A549 (cell line): ENCODE data around the gene ARHGEF10L. TPM values are rescaled to one million over a fixed set of nuclear protein-coding genes. Genes with fewer than 3 reads are reported as not detected.

Experiments used
- ATAC-seq, 2 experiments: fragments of 200-7000 bp in 1 of 2; fragments of >200 bp in 1 of 2; cut with Nextera tagmentation in 1 of 2; cut with Tn5 transposase in 1 of 2; 3 replicates each; pipeline versions ENCODE4 v1.8.0 to v1.9.1; 2018 to 2020; ENCODE audit warnings: mild to moderate bottlenecking in 1 of 2, moderate library complexity in 1 of 2
- CTCF ChIA-PET: fragments of 300-600 bp; sonication (Branson Sonifier 250); formaldehyde crosslinking; extraction: SDS; loops from one replicate; lab custom pipeline; 2021; ENCODE audit warnings: antibody characterized with exemption, inconsistent platforms; lab: Yijun Ruan, JAX
- POLR2A ChIA-PET: fragments of 350-600 bp; formaldehyde crosslinking; extraction: SDS; loops from one replicate; lab custom pipeline; 2021; ENCODE audit warnings: antibody characterized with exemption, inconsistent platforms; lab: Yijun Ruan, JAX
- DNase-seq, 2 experiments: peaks; one replicate each; pipeline versions ENCODE4 v3.0.0 to v3.0.0-alpha.2; 2011 to 2016; ENCODE audit warnings: low read depth in 1 of 2, low spot score in 1 of 2
- FAIRE-seq: peaks from 2 replicates; lab custom pipeline; 2011; peaks lifted over from hg19 to GRCh38; lab: Jason Lieb, UNC
- H3K27ac ChIP-seq, 2 experiments: fragments of >200 bp; sonication (Bioruptor Twin); formaldehyde crosslinking; 3 replicates each; pipeline ENCODE4 v1.5.1; 2016 to 2017
- H3K4me1 ChIP-seq: fragments of >200 bp; sonication (Bioruptor Twin); formaldehyde crosslinking; 3 replicates; pipeline ENCODE4 v1.6.1; 2016
- H3K4me2 ChIP-seq: fragments of >200 bp; sonication (Bioruptor Twin); formaldehyde crosslinking; 3 replicates; pipeline ENCODE4 v1.6.1; 2016
- H3K4me3 ChIP-seq: fragments of >200 bp; sonication (Bioruptor Twin); formaldehyde crosslinking; 3 replicates; pipeline ENCODE4 v1.5.1; 2016
- H3K9me3 ChIP-seq: fragments of >200 bp; sonication (Bioruptor Twin); formaldehyde crosslinking; 3 replicates; pipeline ENCODE4 v1.6.1; 2016
- BCL3 ChIP-seq: fragments of >200 bp; sonication (Bioruptor Twin); formaldehyde crosslinking; IDR thresholded peaks from 3 replicates; pipeline ENCODE4 v1.6.1; 2016
- CHD4 ChIP-seq: fragments of 200-600 bp; sonication (generic); IDR thresholded peaks from 2 replicates; pipeline ENCODE4 v1.6.1; 2016; ENCODE audit warnings: antibody characterized with exemption, mild to moderate bottlenecking, borderline replicate concordance
- E2F6 ChIP-seq: IDR thresholded peaks from 2 replicates; pipeline ENCODE4 v1.6.1; 2012; ENCODE audit warnings: low read depth, borderline replicate concordance
- EHMT2 ChIP-seq: fragments of 200-600 bp; sonication (generic); IDR thresholded peaks from 2 replicates; pipeline ENCODE4 v1.6.1; 2016; ENCODE audit warnings: antibody characterized with exemption, low read depth, mild to moderate bottlenecking, moderate library complexity
- ELK1 ChIP-seq: fragments of 150-350 bp; IDR thresholded peaks from 2 replicates; pipeline ENCODE4 v1.6.1; 2014; ENCODE audit warnings: low read depth, mild to moderate bottlenecking, low read length
- FOSB ChIP-seq: fragments of 250-450 bp; sonication (Bioruptor Pico); IDR thresholded peaks from 2 replicates; pipeline ENCODE4 v1.5.0; 2020; ENCODE audit warnings: mild to moderate bottlenecking, moderate library complexity
- FOSL2 ChIP-seq, 2 experiments: fragments of 450-650 bp in 1 of 2; fragments of >200 bp in 1 of 2; sonication (Bioruptor Twin) in 1 of 2; formaldehyde crosslinking; IDR thresholded peaks; 2 replicates each; pipeline versions ENCODE4 v1.5.0 to v1.6.1; 2016 to 2020; ENCODE audit warnings: mild to moderate bottlenecking in 1 of 2, moderate library complexity in 1 of 2
- FOXS1 ChIP-seq: fragments of 250-450 bp; sonication (Bioruptor Pico); IDR thresholded peaks from 2 replicates; pipeline ENCODE4 v1.5.0; 2020; ENCODE audit warnings: mild to moderate bottlenecking, moderate library complexity
- HES2 ChIP-seq: fragments of >200 bp; sonication (Bioruptor Twin); formaldehyde crosslinking; IDR thresholded peaks from 2 replicates; pipeline ENCODE4 v1.6.1; 2016
- HOXA7 ChIP-seq: fragments of 250-450 bp; sonication (Bioruptor Pico); IDR thresholded peaks from 2 replicates; pipeline ENCODE4 v1.5.0; 2020; ENCODE audit warnings: mild to moderate bottlenecking, moderate library complexity
- MAFK ChIP-seq: fragments of 450-650 bp; IDR thresholded peaks from 2 replicates; pipeline ENCODE4 v1.6.1; 2014; ENCODE audit not compliant: partially characterized antibody
- NPAS2 ChIP-seq: fragments of 250-450 bp; sonication (Bioruptor Pico); IDR thresholded peaks from 2 replicates; pipeline ENCODE4 v1.8.0; 2022; ENCODE audit warnings: mild to moderate bottlenecking, moderate library complexity, borderline replicate concordance
- NR3C1 ChIP-seq: fragments of >200 bp; sonication (Bioruptor Twin); formaldehyde crosslinking; IDR thresholded peaks from 3 replicates; pipeline ENCODE4 v1.6.1; 2017
- PHF8 ChIP-seq: fragments of 200-600 bp; sonication (generic); IDR thresholded peaks from 2 replicates; pipeline ENCODE4 v1.6.1; 2016; ENCODE audit warnings: low read depth, mild to moderate bottlenecking, antibody characterized with exemption, moderate library complexity, borderline replicate concordance
- RAD21 ChIP-seq, 2 experiments: fragments of >200 bp in 1 of 2; sonication (Bioruptor Twin) in 1 of 2; formaldehyde crosslinking in 1 of 2; IDR thresholded peaks in 1 of 2; conservative IDR thresholded peaks in 1 of 2; 2 replicates in 1 of 2; 3 replicates in 1 of 2; pipeline ENCODE4 v1.6.1; 2012 to 2018; ENCODE audit warnings: inconsistent platforms in 1 of 2
- RARB ChIP-seq: fragments of 250-450 bp; sonication (Bioruptor Pico); IDR thresholded peaks from 2 replicates; pipeline ENCODE4 v1.8.0; 2021; ENCODE audit warnings: mild to moderate bottlenecking, moderate library complexity
- RCOR1 ChIP-seq: fragments of 150-350 bp; IDR thresholded peaks from 2 replicates; pipeline ENCODE4 v1.6.1; 2014; ENCODE audit warnings: antibody characterized with exemption, low read length, low read depth
- RFX5 ChIP-seq: fragments of 450-650 bp; IDR thresholded peaks from 2 replicates; pipeline ENCODE4 v1.7.1; 2014; ENCODE audit warnings: antibody characterized with exemption, mild to moderate bottlenecking, moderate library complexity
- SREBF2 ChIP-seq: fragments of 450-650 bp; IDR thresholded peaks from 2 replicates; pipeline ENCODE4 v1.6.1; 2014; ENCODE audit warnings: mild to moderate bottlenecking, moderate library complexity
- TP53 ChIP-seq: fragments of 250-450 bp; sonication (Bioruptor Pico); IDR thresholded peaks from 2 replicates; pipeline ENCODE4 v1.5.0; 2021; ENCODE audit warnings: mild to moderate bottlenecking, moderate library complexity
- USF2 ChIP-seq: fragments of 450-650 bp; IDR thresholded peaks from 2 replicates; pipeline ENCODE4 v1.6.1; 2014; ENCODE audit warnings: antibody characterized with exemption
- ZNF302 ChIP-seq: fragments of 250-450 bp; sonication (Bioruptor Pico); IDR thresholded peaks from 2 replicates; pipeline ENCODE4 v1.9.0; 2021; ENCODE audit warnings: inconsistent platforms, mild to moderate bottlenecking, moderate library complexity
- ZSCAN20 ChIP-seq: fragments of 250-450 bp; sonication (Bioruptor Pico); IDR thresholded peaks from 2 replicates; pipeline ENCODE4 v1.8.0; 2022; ENCODE audit warnings: mild to moderate bottlenecking, moderate library complexity
- WGBS: methylation state at CpG from one replicate; pipeline ENCODE4 v1.1.6; 2017; ENCODE audit errors: missing lambda C conversion rate; 5-methylcytosine and 5-hydroxymethylcytosine counted together
- polyA plus RNA-seq, 4 experiments: library from polyadenylated mRNA; depleted of rRNA in 3 of 4; stranded (reverse); fragments of >200 nt; fragmentation: RNase III in 1 of 4; extraction: RNeasy Plus Mini Kit Qiagen cat#74134 plus additional on column Dnase treatment in 1 of 4; gene quantifications; 2 replicates in 3 of 4; 3 replicates in 1 of 4; pipeline ENCODE4 v1.2.3, GENCODE V29; 2011 to 2017

ARHGEF10L gene
- polyA plus RNA-seq, 2 of the 4 experiments (the other 2 are of a cell fraction): 3.5 to 5.2 TPM

GRCh38 chr1:17594026-17594425, 54.5 kb downstream of the ARHGEF10L start:
- H3K27ac ChIP-seq: no peak overlapping the region
- POLR2A ChIA-PET: no interaction called here
- no peak for TF ChIP-seq NR3C1
- no peak for TF ChIP-seq FOSL2 (IDR thresholded peaks at IDR 0.05)
- no peak for TF ChIP-seq FOSL2 (CRISPR knock-in tag; IDR thresholded peaks at IDR 0.05)
- TF ChIP-seq FOSB (CRISPR knock-in tag): no peak
- TF ChIP-seq HES2: no peak
- TF ChIP-seq RAD21 (conservative IDR thresholded peaks at IDR 0.05 in 1 of 2, IDR thresholded peaks at IDR 0.05 in 1 of 2): no peak
- no peak for TF ChIP-seq PHF8
- TF ChIP-seq SREBF2: no peak
- TF ChIP-seq BCL3: no peak
- TF ChIP-seq RFX5: no peak
- no peak for TF ChIP-seq CHD4
- TF ChIP-seq E2F6: no peak
- no peak for TF ChIP-seq MAFK
- no peak for TF ChIP-seq EHMT2
- TF ChIP-seq ELK1: no peak
- TF ChIP-seq ZSCAN20: no peak
- no peak for TF ChIP-seq HOXA7 (CRISPR knock-in tag)
- no peak for TF ChIP-seq ZNF302 (CRISPR knock-in tag)
- no peak overlapping the region for H3K4me3 ChIP-seq
- CTCF ChIA-PET: interaction anchor here (1.0 to 1.5 kb wide), 2 partner anchors 13 to 92 kb away, joined by 3 to 4 read pairs; no protein-coding TSS in a partner anchor
- H3K4me1 ChIP-seq: peaks cover 9% of the 10 kb centered on the region; the same call in 2 of the 3 replicates
- no peaks in the 10 kb centered on the region for H3K9me3 ChIP-seq
- ATAC-seq: no peak
- WGBS: 95% methylated on average over 5 of the region's 5 CpGs
- no peak for FAIRE-seq
- no peak for DNase-seq
- H3K4me2 ChIP-seq: no peak overlapping the region

GRCh38 chr1:17594690-17595601, 55.4 kb downstream of the ARHGEF10L start:
- TF ChIP-seq RCOR1 (no peak), HOXA7 (CRISPR knock-in tag) (no peak), TP53 (no peak), RARB (CRISPR knock-in tag) (no peak), USF2 (no peak), E2F6 (no peak), HES2 (no peak), RFX5 (no peak), NPAS2 (CRISPR knock-in tag) (no peak), PHF8 (no peak), FOXS1 (CRISPR knock-in tag) (no peak)
- TF ChIP-seq, all 56 proteins: peak for 0
- CTCF ChIA-PET: interaction anchor here (1.2 to 1.7 kb wide), 3 partner anchors 12 to 93 kb away, joined by 3 to 7 read pairs (median 4); no protein-coding TSS in a partner anchor
- Histone ChIP-seq H3K9me3 (no peaks in the 10 kb centered on the region), H3K4me2 (no peak overlapping the region), H3K4me1 (0 out of 3 replicates have a peak, but pooled peaks cover 8% of the 10 kb centered on the region), H3K4me3 (no peak overlapping the region), H3K27ac (no peak overlapping the region)
- POLR2A ChIA-PET: interaction anchor here (0.6 kb wide), 1 partner anchor 13 kb away, joined by 7 read pairs; no protein-coding TSS in a partner anchor
- no peak for ATAC-seq
- WGBS: 71% methylated on average over 5 of the region's 8 CpGs
- DNase-seq: no peak
- FAIRE-seq: no peak
